EL (cell line): ENCODE data around the gene RASSF8.
A peak's percentile ranks its signal among the peaks of the same experiment; 100 is the strongest.
"Not testable (repeated sequence)": the region's sequence is repeated elsewhere in the genome, so short reads cannot be mapped to it uniquely, and the experiment has no call there.

Experiments
- DNase-seq: peaks from one replicate; pipeline ENCODE4 v3.0.0-alpha.2; 2016

RASSF8 gene

DNA sequence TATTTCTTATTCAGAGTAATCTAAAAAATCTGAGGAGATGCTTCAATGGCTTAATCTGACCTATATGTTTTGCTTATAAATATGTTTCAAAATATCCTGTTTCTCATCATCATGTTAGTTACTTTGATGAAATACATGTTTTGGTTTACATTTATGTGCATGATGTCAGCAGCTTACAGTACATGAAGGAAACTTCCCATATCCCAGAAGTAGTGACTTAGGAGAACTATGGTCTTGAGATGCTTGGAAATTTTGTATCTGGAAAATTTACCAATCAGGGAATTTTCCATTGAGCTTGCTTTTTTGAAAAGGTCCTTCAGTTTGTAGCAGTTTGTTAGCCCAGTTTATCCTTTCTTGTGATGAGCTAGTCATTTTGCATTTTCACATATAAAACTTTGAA lies 73.3 kb downstream of the RASSF8 start:
- no peak for DNase-seq

DNA sequence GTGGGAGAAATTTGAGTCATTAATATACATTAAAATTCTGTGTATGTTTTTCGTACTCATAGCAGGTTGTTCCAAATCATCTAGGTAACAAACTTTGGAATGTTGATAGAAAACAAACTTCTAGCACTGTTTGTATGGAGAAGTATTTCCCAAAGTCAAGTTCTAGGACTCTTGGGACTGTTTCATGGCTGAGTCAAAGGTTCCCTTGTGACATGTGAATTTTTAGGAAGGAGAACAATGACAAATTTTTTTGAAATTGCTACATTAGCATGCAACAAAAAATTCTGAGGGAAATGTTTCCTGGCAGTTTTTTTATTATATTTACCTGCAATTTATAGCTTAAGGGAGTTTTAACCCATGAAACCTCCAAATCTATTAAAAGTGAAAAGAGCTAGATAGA lies 73.8 kb downstream of the RASSF8 start:
- no peak for DNase-seq

DNA sequence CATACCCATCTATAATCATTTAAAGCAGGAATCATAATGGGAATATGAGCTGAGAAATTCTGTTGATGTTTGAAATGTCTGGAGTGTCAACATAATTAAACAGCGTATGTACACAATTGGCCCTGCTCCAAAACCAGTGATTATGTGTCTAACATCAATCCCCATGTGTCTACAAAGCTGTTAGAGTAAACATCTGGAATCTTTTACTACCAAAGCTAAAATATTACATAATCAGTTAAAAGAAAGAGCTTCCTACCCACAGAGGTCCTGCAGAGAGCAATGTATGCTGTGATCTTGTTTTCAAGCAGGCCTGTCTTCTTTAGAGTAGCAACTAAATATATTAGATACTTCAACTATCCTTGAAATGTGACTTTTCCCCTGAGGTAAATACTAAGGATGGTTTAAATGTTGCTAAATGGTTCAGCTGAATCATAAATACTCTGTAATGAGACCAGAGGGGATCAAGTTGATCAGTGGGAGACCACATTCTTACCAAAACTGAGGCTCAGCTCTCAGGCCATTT lies 74.3 kb downstream of the RASSF8 start:
- DNase-seq: peak; percentile 23

DNA sequence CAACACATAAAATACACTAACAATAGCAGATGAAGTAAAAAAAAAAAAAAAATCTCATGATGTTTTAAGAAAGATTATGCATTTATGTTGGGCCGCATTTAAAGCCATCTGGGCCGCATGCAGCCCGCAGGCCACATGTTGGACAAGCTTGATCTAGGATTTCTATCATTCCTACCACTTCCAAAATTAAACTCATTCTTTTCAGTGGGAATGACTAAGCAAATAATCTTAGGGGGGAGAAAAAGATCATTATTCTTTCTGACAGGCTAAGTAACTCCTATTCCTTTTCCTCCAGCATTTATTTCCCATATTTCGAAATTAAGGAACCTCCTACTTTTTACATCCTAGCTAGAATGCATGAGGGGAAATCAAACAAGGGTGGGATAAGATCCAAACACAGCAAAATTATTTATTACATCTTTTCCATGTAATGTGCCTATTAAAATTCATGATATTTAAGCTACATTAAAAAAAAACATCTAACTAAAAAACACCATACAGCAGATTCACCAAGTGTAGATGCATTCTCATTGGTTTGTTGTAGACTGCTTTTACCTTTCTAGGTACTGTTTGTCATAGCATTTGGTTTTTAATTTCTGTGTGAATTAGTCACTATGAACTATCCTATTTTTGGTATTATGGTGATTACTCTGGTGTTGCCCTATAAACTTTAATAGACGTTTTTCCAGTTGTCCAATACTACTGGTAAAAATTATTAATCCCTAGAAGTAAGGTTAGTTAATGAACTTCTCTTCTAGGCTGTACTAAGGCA lies 76.1 kb downstream of the RASSF8 start:
- DNase-seq: no peak

DNA sequence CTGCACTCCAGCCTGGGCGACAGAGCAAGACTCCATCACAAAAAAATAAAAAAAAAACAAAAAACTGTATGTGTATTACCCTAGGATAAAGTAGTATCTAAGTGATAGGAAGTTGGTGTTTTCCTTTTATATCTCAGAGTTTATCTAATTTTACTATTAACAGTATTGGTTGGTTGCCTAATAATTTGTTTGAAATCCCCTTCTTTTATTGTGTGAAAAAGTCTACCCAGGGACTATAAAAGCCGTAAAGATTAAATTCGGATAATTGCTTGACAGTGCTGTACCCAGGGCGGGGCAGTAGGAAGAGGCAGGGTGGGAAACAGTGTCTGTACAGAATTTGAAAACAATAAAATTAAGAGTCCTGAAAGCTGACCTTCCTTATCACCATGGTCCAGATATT lies 78.4 kb downstream of the RASSF8 start:
- no peak for DNase-seq

DNA sequence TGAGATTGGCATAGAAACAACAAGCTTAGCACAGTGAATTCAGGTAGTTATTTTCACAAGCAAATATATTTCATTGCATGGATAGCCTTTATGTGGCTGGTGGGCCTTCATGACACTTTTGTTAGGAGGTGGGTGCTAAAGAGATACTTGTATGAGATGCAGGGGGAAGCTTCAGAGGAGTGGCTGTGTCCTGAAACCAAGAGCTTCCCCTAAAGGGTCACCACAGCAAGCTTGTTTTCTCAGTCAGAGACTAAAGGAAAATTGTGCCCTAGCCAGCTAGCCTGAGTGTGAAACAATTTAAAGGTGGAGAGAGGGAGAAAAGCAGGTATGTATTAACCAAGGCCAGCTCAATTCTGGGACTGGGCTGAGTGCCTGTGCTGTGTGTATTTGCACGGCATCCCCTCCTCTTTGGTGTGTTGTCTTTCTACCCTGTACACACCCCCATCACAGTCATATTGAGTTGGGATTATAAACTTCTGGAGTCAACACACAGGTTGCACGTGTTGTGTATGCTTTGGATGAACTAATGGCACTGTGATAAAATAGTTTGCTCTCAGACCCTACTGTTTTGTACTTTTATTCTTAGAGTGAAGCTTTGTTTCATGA lies 79.2 kb downstream of the RASSF8 start:
- no peak for DNase-seq

DNA sequence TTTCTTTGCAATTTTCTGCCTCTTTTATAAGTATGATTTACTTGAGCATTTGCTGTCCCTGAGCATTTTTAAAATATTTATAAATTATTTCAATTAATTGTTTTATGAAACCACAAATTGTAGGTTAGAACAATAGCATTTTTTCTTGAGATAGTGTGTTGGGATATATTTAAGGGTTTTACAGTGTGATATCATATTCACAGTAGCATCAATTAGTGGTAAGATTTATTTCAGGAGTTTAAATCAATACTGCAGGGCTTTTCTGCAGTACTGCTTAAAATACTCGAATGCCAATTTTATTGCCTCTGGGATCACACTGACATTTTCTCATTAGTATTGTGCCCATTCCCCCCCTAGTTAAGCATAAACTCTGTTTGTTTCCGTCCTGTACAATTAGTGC lies 84.2 kb downstream of the RASSF8 start:
- DNase-seq: no peak

DNA sequence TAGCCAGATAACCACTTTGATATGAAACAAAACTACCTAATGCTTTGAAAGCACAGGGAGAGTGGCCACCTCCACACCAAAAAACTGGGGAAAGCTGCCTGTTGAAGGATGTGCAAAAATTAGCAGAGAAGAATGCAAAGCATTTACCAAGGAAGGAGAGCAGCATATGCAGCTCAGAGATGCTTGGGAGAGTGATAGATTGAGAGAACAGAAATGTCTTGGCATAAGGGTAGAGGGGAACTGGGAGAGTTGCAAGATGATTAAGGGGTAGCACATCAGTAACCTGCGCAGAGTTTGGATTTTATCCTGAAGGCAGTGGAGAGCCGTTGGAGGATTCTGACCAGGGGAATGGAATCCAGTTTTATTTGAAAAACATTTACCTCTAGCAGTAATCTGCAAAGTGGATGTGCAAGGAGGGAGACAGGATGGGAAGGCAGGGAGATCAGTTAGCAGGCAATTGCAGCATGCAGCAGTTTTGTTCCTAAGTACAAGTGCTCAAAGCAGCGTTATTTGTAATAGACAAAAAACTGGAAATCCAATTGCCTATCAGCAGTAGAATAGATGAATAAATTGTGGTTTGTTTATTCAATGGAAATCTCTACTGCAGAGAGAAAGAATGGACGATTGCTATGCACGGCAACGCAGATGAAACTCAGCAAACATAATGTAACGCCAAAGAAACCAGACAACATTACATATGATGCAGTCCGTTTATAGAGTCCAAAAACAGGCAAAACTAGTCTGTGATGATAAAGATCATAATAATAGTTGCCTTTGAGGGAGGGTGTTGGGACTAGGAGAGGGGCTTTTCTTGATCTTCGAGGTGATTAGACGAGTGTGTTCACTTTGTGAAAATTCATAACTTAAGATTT lies 84.9 kb downstream of the RASSF8 start:
- no peak for DNase-seq

DNA sequence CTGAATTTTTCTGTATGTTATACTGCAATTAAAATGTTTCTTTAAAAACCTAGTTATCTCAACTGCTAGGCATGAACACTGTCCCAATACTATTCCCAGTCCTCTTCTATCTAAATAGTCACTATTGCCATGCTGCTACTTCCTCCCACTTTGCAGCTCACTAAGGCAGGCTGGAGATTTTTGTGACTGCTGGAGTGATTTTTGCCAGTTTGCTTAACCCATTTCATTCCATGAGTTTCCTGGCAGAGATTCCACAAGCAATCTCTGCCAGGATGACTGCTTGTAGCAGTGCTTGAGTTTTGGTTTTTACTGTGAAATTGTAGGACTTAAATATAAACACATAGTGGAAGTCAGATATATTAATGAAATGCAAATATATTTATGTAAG lies 85.5 kb downstream of the RASSF8 start:
- DNase-seq: peak; percentile 39

DNA sequence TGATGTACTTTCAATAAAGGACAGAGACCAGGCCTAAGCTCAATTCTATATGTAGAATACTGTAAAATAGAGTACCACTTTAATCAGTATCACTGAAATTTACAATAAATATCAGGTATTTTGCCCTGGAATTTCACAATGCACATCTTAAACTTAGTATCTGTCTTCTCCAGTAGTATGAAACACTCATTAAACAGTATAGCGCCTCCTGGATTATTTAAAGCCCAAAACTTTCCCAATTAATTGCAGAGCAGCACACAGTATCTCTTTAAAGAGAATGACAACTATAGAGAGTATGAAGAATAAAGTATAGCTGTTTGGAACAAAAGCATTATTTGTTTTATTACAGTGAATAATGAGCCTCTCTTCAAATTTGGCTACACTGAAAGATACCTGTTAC lies 86.1 kb downstream of the RASSF8 start:
- no peak for DNase-seq

DNA sequence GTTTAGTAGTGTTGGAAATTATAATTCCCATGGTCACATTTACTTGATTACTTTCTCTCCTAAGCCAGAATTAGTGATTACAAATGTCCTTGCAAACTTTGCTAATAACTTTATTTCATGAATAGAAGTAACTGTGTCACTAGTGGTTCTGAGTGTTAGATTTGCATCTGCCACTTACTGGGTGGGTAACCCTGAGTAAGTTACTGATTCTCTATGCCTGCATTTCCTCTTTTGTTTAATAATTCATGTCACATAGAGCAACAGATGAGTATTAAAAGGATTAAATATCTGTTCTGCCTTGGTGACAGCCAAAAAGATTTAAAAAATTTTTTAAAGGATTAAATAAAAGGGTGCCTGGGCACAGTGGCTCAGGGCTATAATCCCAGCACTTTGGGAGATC lies 87.7 kb downstream of the RASSF8 start:
- DNase-seq: no peak

DNA sequence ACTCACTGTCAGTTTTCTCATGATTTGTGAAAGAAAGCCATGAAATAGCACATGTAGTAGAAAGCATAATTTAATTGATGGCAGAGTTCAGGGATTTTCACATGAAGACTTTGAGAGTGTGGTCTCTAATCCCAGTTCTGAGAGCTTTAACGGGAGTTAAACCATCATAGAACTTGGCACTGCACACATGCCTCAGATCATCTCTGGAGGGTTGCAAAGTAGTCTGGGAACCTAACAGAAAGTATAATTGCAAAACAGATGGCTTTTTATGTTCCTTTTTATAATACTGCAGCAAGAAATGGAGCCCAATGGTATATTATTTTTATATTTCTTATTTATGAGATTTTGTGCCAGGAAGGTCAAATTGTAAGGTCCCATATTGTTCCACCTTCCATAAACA lies 88.4 kb downstream of the RASSF8 start:
- no peak for DNase-seq

DNA sequence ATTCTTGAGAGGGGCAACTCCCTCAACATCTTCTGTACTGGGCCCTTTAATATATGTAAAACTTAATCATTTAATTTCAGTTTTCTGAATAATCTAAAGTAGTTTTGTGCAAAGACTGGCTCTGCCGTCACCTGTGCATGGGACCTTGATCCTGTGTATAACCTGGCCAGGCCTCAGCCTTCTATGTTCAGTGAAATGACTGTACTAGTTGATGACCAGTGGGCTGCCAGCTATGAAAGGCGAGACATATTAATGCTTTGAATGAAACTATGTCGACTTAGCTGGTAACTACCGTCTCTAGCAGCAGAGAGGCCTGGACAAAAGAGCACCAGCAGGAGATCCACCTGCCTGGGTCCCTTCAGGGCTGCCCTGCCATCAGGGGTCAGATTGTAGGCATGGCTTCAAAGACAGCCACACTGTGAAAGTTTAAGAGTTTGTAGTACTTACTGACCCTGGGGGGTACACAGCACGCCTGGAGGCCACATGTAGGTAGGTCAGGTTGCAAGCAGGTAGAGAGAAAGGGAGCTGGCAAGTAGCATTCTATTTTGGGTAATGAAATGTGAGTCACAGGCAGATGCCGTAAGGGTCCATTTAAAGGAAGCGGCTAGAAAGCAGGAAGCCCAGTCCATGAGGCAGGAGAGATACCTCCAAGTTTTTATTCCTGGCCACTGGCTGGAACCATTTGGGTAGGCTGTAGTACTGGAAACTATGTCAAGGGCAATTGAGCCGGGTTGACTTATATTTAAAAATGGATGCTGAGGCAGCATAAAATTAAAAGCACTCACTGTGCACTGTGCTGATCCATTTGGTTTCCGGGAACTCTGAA lies 89.1 kb downstream of the RASSF8 start:
- DNase-seq: no peak

DNA sequence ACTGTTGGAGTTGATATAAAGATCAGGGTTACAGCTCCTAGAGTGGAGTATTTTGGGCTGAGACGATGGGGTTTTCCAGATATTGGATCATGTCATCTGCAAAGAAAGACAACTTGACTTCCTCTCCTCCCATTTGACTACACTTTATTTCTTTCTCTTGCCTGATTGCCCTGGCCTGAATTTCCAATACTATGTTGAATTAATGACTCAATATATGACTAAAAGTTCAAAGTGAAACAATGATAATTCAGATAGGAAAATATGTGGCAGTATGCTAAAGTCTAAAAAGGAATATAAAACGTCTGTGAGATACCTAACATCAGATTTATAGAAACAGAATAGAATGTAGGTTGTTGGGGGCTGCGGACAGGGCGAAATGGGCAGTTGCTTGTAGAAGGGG lies 94.2 kb downstream of the RASSF8 start:
- no peak for DNase-seq

DNA sequence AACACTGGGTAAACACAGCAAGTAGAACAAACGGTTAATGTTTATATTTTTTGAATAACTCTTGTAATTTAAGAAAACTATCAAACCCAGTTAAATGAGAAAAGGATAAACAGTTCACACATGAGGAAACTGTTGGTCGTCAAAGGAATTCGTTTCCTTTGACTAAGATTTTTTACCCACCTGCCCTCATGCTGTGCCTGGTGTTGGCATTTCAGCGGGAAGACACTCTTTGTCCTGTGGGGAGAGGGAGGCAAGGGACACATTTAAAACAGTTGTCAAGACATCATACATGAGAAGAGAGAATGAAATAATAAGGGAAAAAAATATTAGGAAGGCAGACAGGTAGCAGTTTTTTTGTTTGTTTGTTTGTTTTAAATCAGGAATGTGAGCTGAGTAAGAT lies 95.9 kb downstream of the RASSF8 start:
- no peak for DNase-seq

DNA sequence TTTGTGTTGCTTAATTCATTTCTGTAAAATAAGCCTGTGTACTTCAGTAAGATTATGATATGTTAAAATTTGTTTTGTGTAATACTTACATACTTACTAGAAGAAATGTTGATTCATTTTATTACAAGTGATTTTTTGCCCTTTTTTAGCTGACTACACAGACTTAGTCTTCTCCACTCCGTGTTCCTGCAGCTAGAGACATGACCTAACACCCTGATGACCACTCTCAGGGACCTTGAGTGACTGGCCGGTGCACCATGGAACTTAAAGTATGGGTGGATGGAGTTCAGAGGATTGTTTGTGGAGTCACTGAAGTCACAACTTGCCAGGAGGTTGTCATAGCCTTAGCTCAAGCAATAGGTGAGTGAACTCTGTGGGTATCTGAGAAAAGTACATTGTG lies 96.6 kb downstream of the RASSF8 start:
- DNase-seq: no peak

DNA sequence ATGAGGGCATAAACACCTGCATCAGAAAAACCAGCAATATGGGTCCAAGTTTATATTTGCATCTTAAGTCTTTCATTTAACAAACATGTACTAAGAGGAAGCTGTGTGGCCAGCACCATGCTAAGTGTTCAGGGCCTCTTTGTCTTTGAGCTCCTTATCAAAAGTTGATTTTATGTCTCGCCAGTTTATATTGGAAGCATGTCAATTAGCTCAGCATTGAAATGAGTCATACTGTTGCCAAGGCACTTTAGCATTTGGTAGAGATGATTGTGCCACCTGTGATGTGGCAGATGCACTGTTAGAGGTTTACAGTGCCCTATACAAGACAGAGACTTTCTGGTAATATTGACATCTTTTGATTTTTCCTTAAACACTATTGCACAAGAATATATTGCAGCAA lies 97.9 kb downstream of the RASSF8 start:
- peak; percentile 41 for DNase-seq

DNA sequence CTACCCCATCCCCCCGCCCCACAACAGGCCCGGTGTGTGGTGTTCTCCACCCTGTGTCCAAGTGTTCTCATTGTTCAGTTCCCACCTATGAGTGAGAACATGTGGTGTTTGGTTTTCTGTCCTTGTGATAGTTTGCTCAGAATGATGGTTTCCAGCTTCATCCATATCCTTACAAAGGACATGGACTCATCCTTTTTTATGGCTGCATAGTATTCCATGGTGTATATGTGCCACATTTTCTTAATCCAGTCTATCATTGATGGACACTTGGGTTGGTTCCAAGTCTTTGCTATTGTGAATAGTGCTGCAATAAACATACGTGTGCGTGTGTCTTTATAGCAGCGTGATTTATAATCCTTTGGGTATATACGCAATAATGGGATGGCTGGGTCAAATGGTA lies 98.8 kb downstream of the RASSF8 start:
- DNase-seq: not testable (repeated sequence)

DNA sequence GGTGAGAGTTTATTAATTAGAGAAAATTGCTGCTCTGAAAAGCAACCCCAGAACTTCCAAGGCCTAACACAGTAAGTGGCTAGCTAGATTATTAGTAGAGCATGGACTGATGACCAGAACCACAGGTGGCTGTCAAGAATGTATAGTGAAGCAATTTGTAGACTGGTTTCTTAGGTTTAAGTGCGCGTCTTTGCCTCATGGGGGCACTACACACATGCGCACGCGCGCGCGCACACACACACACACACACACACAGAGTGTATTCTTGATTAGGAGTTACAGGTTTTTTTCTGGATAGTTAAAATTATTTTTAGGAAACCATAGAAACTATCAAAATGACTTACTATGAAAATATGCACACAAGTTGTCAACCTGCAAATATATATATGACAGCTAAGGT lies 99.8 kb downstream of the RASSF8 start:
- no peak for DNase-seq

DNA sequence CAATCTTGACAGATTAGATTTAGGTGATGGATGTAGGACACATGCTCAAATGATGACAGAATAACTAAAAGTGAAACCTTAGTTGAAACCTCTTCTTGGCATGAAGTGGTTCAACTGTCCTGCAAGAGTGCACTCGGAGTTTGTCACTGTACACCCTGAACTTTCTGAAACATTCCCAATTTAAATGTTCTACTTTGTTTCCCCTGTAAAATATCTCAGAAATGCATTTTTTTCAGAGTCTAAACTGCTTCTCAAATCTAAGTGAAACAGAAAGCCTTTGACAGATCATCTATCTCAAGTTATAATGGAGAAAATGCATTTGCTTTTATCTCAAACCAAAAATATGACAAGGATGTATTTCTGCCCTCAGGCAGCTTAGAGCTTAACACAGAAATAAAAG lies 100.3 kb downstream of the RASSF8 start:
- peak; percentile 41 for DNase-seq

DNA sequence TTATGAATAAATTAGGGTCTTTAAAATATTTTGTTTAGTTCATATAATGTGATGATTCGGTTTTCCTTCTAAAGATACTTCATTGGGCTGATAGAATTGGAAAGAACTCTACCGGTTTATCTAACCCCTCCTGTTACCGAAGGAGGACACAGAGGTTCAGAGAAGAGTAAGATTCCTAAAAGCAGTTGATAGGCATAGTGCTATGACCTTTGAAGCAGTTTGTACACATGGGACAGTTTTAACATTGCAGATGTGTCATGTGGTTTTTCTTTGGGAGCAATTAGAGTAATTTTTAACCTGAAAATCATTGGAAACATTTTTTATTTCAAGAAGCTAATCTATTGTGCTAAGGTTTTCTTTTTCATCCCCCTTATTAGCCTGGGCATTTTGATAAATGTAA lies 103.5 kb downstream of the RASSF8 start:
- DNase-seq: no peak

DNA sequence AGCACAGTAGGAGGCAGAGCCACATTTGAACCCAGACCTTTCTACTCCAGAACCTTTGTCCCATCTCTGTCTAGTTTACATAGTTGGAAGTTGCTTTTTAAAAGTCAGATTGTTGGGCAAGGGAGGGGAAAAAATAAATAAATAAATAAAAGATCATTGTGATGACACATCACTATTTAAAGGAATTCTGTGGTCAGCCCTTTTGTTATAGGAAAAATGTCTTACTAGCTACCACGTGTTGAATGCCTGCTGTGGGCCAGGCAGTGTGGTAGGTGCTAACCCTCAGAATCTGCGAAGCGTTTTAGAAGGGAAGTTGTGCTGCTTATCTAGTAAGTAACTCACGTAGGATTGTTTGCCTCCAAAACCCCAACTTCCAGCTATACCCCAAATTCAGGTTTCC lies 104.1 kb downstream of the RASSF8 start:
- peak; percentile 73 for DNase-seq

DNA sequence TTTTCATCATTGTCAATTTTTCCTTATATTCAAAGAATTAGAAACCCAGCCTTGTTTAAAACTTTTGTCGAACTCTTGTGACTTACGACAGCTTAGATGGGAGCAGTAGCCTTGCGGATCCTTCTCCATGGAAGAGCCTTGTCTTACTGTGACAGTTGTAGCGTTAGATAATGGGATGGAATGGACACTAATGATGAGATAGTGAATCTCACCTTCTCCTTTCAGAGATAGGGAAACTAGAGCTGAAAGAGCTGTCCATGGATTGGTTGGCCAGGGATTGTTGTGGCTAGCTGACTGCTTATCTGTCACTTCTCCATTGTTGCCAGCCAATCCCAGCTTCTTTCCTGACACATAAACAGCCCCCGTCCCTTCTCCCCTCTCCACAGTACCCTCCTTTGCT lies 107.0 kb downstream of the RASSF8 start:
- DNase-seq: no peak
